GM19043 (cell line): Measurements from ENCODE around the gene PRDM15.

Experiments
- ATAC-seq: cut with Tn5 transposase; IDR thresholded peaks from one replicate; pipeline ENCODE4 v1.9.1; 2021; ENCODE audit warnings: low read depth; ENCODE audit not compliant: unreplicated experiment

PRDM15 gene

DNA sequence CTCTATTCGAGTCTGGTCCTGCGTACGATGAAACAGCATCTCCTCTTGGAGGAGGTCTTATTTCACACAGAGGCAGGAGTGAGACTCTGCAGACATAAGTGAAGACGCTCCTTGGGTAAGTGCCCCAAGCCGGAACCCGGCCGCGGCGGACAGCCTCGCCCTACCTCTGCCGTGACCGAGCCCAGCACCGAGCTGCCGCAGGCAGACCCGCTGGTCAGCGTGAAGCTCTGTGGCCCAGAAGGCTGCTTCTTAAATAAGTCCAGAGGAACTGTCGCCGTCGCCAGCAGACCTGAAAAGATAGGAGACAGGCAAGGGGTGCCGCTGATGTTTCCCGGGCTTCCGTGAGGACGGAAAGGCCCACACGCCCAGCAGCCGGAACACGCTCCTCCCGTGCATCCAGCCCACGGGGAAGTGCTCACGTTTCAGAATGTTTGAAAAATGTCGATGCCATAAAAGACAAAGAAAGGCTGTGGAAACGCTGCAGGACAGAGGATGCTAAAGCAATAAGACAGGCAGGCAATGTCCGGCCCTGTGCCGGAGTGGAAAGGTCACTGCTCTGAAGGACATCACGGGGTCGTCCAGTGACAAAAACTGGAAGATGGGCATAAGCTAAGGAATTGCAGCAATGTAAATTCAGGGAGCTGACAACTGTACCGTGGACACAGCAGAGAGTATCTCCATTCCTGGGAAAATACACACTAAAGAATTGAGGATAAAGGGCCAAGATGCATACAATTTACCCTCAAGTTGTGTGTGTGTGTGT lies 28.5 kb upstream of the PRDM15 start:
- no peak for ATAC-seq

DNA sequence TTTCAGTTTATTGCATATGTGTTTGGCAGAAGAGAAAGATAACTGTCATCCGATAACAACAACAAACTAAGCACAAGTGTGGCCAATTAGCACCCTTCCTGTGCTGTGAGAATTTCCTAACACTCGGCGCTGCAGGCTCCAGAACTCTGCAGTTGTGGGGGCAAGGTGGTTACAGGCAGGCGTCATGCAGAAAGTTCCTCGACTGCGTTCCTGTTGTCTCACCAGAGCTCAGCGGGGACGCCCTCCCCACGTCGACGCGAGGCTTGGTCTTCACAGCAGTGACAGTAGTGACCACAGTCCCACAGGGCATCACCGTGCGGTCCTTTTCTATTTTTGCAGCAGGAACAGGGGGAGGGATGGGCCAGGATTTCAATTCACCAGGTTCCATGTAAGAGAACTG lies 27.6 kb upstream of the PRDM15 start:
- no peak for ATAC-seq

DNA sequence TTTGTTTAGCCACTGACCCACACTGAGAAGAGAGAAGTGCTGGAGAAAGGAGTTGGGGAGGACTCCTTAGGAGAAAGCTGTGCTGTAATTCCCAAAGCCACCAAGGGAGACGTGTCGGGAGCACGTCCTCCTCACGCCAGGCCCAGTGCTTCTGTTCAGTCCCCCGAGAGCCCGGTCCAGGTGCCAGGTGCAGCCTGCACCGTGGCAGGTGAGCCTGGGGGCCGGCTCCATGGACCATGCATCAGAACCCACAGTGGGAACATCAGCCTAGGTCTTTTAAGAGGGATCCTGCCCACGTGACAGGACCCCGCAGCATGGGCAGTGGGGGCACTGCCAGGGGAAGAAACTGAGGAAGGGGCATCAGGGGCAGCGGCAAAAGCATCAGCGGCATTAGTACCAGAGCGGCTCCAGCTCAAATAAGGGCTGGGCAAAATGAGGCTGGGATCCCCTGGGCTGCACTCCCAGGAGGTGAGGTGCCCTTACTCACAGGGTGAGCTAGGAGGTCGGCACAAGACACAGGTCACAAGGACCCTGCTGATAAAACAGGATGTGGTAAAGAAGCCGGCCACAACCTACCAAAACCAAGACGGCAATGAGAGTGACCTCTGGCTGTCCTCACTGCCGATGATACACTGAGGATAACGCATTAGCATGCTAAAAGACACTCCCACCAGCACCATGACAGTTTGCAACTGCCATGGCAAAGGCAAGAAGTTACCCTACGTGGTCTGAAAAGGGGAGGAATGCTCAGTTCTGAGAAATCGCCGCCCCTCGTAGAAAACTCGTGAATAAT lies 24.6 kb upstream of the PRDM15 start:
- no peak for ATAC-seq

DNA sequence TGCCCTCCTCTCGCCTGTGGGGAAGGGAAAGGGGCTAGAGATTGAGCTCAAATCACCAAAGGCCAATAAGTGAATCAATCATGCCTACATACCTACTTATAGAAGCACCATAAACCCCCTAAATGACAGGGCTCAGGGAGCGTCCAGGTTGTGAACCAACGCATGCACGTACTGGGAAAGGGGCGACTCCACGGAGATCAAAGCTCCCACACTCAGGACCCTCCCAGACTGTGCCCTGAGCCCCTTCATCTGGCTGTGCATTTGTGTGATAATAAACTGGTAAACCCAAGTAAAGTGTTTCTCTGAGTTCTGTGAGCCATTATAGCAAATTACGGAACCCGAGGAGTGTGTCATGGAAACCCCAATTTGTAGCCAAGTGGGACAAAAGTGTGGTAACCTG lies 23.8 kb upstream of the PRDM15 start:
- ATAC-seq: no peak

DNA sequence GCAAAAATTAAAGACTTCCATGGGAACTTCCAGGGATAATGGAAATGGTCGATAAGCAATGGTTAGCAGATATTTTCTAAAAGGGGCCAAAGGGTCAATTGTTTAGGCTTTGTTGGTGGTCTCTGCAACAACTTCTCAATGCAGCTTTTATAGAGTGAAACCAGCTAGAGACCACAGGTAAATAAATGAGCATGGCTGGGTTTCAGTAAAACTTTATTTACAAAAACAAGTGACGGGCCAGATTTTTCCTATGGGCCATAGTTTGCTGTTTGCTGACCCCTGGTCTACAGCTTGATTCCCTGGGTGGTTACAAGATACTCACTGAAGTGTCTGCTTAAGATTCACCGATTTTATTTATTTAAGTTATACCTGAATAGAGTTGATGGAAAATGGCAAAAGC lies 22.6 kb upstream of the PRDM15 start:
- ATAC-seq: no peak

DNA sequence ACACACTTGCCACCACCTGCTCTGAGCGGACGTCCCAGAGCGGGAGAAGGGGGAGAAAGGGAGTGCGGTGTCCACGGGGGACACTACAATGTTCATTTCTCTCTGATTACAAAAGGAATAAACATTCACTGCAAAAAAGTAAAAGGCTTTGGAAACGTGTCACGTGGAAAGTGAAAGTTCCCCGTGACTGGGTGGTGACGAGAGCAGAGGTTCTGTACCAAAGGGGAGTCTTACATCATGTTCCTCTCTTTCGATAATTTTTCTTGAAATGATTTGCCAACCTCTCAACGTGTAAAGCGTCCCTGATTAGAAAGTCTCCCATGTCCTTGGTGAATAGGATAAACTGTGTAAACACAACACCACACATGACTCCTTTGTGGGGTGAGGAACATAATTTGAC lies 22.0 kb upstream of the PRDM15 start:
- ATAC-seq: no peak

DNA sequence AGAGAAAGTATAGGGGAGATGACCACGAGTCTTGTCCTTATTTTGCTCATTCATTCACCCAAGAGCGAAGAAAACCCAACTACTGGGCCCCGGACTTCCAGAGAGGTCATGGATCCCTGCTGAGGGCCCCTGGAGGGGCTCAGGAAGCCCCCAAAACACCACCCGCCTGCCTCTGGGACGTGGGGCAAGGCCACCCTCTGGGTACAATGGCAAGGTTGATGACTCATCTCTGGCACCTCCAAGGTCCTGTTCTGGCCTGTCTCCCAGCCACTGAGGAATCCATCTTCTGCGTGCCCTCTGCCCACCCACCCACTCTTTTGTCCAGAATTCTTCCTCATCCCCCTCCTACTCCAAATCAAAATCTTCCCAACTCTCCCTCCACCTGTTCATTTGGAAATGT lies 21.3 kb upstream of the PRDM15 start:
- ATAC-seq: no peak

DNA sequence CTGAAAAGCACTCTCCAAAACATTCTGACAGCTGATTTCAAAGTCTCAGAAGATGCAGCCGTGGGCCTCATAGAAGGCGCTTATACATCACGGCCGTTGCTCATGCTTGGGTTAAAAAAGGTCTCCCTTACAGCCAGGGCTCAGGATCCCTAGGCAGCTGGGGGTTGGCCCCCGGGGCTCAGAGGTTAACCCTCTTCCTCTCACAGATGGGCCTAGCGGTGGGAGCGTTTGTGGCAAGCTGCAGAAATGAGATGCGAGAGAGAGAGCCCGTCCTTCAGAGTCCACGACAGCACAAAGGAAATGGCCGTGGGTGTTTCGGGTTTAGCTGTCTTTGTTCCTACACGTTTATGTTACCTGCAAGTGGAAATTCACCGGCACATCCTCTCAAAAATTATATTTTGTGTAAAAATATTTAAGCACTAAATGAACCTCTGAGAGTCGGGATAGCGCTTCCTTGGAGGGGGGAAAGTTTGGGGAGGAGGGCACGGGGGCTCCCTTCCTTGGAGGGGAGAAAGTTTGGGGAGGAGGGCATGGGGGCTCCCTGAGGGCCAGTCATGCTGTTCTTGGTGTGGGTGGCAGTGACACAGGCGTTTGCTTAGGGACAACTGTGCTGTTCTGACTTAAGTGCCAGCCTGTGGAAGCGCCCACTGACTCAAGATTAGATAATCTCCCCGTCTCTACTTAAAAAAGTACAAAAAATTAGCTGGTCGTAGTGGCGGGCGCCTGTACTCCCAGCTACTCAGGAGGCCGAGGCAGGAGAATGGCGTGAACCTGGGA lies 20.5 kb upstream of the PRDM15 start:
- ATAC-seq: no peak

DNA sequence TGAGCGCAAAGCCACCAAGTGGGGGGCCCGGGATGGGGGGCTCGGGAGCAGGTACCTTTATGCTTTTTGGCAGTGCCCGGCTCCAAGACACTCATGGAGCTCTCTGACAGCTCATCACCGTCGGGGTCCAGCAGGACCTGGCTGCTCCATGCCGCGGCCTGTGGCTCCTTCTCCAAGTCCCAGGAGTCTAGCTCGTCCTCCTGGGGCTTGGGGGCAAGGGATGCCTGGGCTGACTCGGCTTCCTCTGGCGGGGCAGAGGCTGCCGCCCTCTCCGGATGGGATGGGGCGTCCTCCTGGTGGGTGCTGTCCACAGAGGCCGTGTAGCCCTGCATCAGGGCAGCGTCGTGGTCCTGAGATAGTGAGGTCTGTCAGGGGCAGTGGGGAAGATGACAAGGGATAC lies 19.9 kb upstream of the PRDM15 start:
- no peak for ATAC-seq

DNA sequence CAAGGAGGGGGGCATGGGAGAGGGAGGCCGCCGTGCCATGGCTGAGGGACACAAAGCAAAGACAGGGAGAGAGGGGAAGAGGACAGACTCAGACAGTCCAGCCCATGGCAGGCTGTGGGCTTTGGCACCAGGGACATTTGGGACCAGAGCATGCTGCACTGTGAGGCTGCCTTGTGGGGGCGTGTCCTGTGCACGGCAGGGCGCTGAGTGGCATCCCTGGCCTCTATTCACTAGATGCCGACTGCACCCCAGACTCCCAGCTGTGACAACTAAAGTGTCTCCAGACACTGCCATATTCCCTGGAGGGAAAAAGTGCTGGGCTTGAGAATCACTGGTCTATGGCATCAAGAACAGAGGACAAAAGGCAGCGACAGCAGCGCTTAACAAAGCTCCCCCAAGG lies 18.6 kb upstream of the PRDM15 start:
- no peak for ATAC-seq

DNA sequence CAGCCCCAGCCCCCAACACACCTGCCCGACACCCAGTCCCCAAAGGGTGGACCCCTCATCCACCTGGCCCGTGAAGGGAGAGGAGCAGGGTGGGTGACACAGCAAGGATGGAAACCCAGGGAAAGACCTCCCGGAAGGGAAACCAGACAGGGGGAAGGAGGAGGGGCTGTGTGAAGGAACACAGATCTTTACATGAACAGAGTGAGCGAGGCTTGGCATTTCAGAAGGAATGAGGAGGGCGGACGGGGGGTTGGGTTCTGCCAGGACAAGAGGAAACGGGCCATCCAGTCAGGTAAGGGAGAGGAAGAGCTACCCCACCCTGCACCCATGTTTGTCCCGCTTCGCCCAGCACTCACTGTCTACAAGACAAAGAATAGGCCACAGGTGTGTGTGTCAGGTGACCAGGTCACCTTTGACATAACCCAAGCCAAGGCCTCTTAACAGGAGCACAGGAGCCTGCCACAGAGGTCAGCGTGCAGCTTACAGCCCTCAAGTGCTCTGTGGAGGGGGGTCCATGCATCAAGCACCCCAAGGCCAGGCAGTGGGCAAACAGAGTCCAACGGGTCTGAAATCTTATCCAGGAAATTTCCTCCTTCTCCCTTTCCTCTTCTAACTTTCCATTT lies 18.0 kb upstream of the PRDM15 start:
- ATAC-seq: no peak

DNA sequence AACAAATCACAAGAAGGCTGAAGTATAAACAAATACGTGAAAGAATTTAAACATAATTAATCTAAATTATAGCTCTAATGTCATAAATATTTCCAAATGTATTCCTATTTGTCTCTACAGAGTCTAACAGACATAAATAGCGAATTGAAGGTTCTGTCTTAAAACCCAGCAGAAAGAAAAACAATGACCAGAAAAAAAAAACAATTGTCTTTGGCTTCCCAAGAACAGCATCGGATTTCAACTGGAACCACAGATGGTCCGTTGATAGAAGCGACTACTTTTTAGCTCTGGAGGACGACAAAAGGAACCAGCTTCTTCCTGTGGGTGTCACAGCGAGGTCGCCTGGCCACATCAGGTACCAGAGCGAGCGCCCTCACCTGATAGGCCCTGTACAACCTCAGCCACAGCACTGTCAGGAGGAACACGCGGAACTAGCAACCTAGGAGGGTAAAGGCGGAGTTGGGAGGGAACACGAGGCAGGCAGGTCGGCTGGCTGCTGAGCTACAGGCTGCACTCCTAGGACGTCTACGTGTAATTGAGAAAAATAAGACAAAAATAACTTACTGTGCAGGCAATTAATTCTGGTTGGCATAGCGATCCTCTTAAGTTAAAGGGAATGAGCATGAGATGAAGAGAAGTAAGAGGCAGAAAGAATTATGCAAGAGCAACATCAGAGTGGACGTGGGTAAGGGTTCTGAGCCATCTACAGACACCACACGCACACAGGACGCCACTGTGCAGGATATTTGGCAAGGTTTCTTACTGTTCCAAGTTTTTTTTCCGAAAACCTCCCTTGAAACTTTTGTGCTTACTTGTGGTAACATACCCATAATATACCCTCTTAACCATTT lies 16.7 kb upstream of the PRDM15 start:
- no peak for ATAC-seq

DNA sequence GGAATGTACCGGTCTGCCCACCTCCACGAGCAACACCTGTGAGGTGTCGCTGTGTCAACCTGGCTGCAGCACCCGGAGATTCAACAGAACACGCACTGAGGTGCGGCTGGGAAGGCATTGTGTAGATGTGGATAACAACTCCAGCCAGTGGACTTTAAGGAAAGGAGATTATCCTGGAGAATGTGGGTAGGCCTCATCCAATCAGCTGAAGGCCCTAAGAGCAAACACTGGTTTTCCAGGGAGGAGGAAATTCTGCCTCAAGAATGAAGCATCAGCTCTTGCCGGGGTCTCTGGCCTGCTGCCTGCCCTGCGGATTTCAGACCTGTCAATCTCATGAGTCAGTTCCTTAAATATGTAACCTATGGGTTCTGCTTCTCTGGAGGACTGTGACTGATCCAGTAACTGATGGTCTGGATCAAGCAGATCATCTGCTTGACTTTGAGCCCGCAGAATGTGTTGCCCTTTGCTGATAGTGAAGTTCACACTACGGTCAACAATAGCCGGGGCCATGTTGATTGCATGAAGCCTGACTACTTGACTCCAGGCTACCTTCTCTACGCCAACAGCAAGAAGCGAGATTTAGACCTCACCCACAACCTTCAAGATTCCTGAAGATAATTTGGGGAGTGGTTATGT lies 15.9 kb upstream of the PRDM15 start:
- ATAC-seq: no peak

DNA sequence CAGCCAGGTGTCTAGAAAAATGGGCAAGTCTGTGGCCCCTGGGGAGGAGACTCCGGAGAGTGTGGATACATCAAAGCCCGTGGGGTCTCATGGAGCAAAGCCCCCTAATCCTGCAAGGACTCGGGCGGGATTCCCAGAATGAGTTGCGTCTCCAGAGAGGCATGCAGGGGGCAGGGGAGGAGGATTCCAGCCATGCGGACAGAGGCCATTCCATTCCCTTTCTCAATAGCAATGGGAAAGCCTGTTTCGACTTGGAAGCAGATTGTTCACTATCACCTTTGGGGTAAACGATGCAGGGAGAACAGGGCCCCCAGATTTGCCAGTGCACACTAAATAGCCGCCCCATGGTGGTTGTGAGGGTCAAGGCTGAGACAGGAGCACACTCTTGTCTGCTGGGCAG lies 15.4 kb upstream of the PRDM15 start:
- ATAC-seq: no peak

DNA sequence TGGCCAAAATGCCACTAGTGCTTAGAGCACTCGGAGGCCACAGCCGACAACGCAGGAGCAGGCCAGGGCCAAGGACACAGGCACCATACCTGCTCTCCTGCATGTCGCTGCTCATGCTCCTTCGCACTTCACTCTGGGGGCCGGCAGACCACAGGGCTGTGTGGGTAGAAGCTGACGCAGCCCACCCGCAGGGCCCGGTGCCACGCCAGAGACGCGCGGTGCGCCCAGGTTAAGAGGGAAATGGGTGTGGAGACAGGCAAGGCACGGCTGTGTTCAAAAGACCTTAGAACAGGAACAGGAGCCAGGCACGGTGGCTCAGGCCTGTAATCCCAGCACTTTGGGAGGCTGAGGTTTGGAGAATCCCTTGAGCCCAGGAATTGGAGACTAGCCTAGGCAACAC lies 13.6 kb upstream of the PRDM15 start:
- no peak for ATAC-seq

DNA sequence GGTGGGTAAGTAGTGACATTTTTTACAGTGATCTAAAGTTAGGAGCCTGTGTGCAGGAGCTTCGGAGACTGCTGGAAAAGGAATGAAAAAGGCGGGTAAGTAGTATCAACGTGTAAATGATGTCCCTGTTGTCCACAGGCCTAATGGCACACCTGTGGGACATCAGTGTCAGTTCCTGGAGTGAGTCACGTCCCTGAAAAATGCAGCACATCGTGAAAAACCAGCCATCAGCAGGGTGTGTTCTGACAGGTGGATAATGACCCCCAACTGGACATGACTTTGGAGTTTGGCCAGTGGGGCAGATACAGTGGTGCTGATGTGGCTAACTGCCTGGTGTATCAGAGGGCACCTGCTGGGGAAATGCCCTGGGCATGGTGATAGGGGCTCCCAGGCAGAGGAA lies 12.0 kb upstream of the PRDM15 start:
- no peak for ATAC-seq

DNA sequence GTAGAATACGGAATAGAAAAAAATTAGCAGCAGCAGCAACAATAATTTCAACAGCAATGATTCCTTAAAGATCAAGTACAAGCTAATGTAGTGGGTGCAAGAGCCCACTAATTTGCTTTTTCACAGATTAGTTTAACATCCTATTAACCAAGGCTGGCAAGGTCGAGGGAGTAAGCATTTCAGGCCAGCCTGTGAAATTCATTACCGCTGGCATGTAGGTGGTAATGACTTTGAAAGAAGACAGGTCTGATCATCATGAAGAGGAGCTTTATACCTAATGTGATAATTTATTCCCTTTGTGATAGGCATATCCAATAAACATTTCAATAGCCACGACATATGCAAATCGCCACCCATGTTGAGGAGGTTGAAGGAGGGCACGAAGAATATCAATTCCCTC lies 11.2 kb upstream of the PRDM15 start:
- no peak for ATAC-seq

DNA sequence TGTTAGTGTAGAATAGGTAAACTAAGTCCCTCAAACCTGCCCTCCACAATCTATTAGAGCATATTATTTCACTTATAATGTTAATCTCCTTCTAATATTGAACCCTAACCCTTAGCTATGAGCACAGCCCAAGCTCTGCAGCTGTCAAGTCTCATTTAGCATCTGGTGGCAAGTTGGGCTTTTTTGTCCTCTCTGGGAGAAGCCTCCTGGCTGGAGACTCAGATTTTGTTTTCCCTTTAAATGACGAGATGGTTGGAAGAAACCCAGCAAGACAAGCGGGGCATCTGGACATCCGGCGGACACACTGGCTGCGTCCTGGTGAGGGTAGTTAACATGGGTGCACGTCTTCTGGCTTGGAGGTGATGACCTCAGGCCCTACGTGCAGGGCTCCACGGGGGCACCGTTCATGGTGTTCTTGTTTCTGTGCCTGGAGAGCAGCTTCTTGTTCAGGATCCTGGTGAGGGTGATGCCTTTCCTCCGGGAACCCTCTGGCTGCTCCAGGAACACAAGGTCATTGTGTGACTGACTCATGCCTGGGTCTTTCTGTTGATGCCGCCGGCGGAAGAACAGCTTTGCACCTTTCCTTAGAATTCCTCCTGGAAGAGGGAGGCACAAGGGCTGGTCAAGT lies 9.7 kb upstream of the PRDM15 start:
- no peak for ATAC-seq

DNA sequence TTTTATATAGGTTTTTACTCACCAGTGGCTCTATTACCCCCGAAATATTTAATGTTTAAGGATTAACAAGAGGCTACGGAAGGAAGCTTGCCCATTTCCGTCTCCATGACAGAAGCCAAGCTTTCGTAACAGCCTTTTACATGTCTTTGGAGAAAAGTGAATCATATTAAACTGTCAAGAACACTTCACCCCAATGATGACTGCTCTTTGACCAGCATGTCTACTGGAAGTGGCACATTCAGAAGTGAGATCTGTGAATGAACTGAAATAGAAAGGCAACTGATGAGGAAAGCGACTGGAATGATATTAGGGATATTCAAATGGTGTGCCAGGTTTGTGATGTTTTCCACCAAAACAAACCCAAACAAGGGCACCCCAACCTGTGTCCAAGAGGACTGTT lies 8.5 kb upstream of the PRDM15 start:
- no peak for ATAC-seq
